Heart left ventricle (tissue), 16 donors: ENCODE data around the gene SORCS2. TPM values are rescaled to one million over a fixed set of nuclear protein-coding genes. Genes with fewer than 3 reads are reported as not detected.

Source experiments
- ATAC-seq, 4 donors: fragments of 200-7000 bp; cut with Tn5 transposase; one replicate each; pipeline ENCODE4 v1.9.1; 2020 to 2022; ENCODE audit warnings: moderate library complexity in 4 of 4, mild to moderate bottlenecking in 3 of 4, moderate number of reproducible peaks in 1 of 4
- DNase-seq, 5 donors: peaks; one replicate each; pipeline ENCODE4 v3.0.0-alpha.2; 2020
- H3K27ac ChIP-seq, 12 donors: fragments of 200-600 bp; sonication (generic) in 4 of 12; one replicate each; pipeline versions ENCODE4 v1.5.0 to v1.8.0; 2016 to 2022; ENCODE audit warnings: mild to moderate bottlenecking in 2 of 12
- H3K27me3 ChIP-seq, 9 donors: fragments of 200-600 bp; sonication (generic) in 2 of 9; one replicate each; pipeline versions ENCODE4 v1.5.1 to v1.8.0; 2016 to 2022; ENCODE audit warnings: mild to moderate bottlenecking in 3 of 9
- H3K36me3 ChIP-seq, 9 donors: fragments of 200-600 bp; sonication (generic) in 2 of 9; one replicate each; pipeline versions ENCODE4 v1.5.0 to v1.8.0; 2018 to 2022; ENCODE audit warnings: mild to moderate bottlenecking in 2 of 9
- H3K4me1 ChIP-seq, 12 donors: fragments of 200-600 bp; sonication (generic) in 4 of 12; one replicate each; pipeline versions ENCODE4 v1.5.0 to v1.8.0; 2016 to 2022; ENCODE audit warnings: mild to moderate bottlenecking in 3 of 12
- H3K4me3 ChIP-seq, 12 donors: fragments of 200-600 bp; sonication (generic) in 4 of 12; one replicate each; pipeline versions ENCODE4 v1.5.0 to v1.8.0; 2017 to 2022; ENCODE audit warnings: mild to moderate bottlenecking in 9 of 12, moderate library complexity in 4 of 12
- H3K9me3 ChIP-seq, 12 donors: fragments of 200-600 bp; sonication (generic) in 4 of 12; one replicate each; pipeline versions ENCODE4 v1.5.0 to v1.8.0; 2016 to 2022; ENCODE audit warnings: mild to moderate bottlenecking in 1 of 12
- POLR2A ChIP-seq, 2 donors: fragments of 450-650 bp; IDR thresholded peaks; one replicate each; pipeline ENCODE4 v1.6.1; 2017; ENCODE audit warnings: antibody characterized with exemption in 2 of 2, mild to moderate bottlenecking in 2 of 2, moderate library complexity in 2 of 2
- WGBS, 4 donors: extraction: QIAGEN DNeasy Blood & Tissue Kit in 2 of 4; methylation state at CpG; one replicate each; pipeline versions ENCODE4 v1.1.5 to v1.1.7; 2013 to 2018; 5-methylcytosine and 5-hydroxymethylcytosine counted together
- intact Hi-C, 10 donors: fragments of 100-400 bp; cut with DNase I; formaldehyde crosslinking; loops; one replicate each; pipeline versions ENCODE4 v1.11.1 to v1.14.2; 2022
- polyA plus RNA-seq, 2 donors: library from polyadenylated mRNA; stranded (reverse); fragments of 200-250 nt; gene quantifications; one replicate each; pipeline ENCODE4 v1.2.3, GENCODE V29; 2013
- total RNA-seq, 9 donors: library from RNA; depleted of rRNA in 2 of 9; stranded (reverse); fragments of >200 nt in 2 of 9; fragmentation: NEBNext Ultra II Directional in 3 of 9; extraction: Animal tissue kit (Norgen Biotek cat#: 25700) in 3 of 9; gene quantifications; one replicate each; pipeline versions ENCODE4 v1.1.0 to v1.2.4, GENCODE V29; 2016 to 2023
- TF ChIP-seq, protein P1 (sequence below), 12 donors: fragments of 200-600 bp; sonication (generic) in 4 of 12; IDR thresholded peaks; one replicate each; pipeline versions ENCODE4 v1.5.0 to v1.8.0; 2018 to 2022; ENCODE audit warnings: antibody characterized with exemption in 12 of 12, mild to moderate bottlenecking in 5 of 12
- donor health status: ischemic (EF 13 %, LVEDD 7.1; RV severe dilation, severe dysfunction).
- donor health status: healthy with polysubstance abuse.
- donor health status: DM: no; HTN: yes; CAD: no.
- donor health status: DM: no; HTN: no; CAD: no.
- donor health status: ischemic (EF 25% LVEDD 6.9; RV normal size, moderate dysfunction).
- donor health status: ischemic (EF 25% LVEDD 5.7; RV mildly dilated, moderate dysfunction).
- donor health status: healthy.
- donor health status: DM: yes; HTN: yes; CAD: no.
- donor health status: ischemic (EF 35%, LVEDD 5.7; RV mildly dilated, moderate dysfunction).
- donor health status: nonischemic (EF 11% LVEDD 7.7; RV severe dilation, severe dysfunction).
- donor health status: DM: yes; HTN: yes; CAD: no.
- donor health status: PGD.
- donor health status: ischemic (EF 29% LVEDD 5.4; RV normal size, mild dysfunction).
- donor health status: nonischemic (EF 23%, LVEDD 6.1; RV moderate dilation, normal function).

Gene SORCS2
- total and polyA plus RNA-seq, 11 donors, result 0.28 to 5.5 (median 2.4) TPM

DNA sequence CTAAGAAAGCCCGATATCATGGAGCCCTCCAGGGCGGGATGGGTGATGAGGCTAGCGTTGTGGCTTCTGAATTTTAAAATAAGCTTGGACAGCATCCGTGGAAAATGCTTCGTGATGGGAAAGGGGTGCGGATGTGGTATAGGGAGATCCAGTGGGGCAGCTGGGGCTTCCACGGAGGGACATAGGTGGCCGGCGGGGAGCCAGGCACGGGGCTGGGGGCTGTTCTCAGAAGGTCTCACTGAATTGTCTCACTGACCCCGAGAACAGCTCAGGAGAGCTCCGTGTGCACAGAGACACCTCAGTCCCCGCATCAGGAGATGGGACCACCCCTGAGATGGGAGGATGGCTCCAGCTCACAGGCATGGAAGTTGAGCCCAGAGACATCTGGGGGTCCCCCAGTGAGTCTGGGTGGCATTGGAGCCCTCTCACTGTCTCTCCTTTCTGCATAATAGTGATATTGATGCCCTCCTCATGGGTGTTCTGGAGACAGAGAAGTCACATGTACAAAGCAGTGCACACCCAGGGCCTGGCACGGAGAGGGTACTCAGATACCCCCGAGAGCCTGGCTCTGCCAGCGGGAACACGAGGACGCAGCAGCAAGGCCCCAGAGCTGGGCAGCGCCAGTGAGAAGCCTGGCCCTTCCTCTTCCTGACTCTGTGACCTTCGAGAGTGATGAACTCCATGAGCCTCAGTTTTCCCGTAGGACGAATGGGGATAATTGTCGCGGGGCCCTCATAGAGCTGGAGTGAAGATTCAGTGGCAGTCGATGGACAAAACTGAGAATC lies 313.0 kb downstream of the SORCS2 start:
- no peaks in the 10 kb centered on the region for H3K36me3 ChIP-seq
- TF ChIP-seq POLR2A (IDR thresholded peaks at IDR 0.05), result no peak
- TF ChIP-seq, protein P1, sequence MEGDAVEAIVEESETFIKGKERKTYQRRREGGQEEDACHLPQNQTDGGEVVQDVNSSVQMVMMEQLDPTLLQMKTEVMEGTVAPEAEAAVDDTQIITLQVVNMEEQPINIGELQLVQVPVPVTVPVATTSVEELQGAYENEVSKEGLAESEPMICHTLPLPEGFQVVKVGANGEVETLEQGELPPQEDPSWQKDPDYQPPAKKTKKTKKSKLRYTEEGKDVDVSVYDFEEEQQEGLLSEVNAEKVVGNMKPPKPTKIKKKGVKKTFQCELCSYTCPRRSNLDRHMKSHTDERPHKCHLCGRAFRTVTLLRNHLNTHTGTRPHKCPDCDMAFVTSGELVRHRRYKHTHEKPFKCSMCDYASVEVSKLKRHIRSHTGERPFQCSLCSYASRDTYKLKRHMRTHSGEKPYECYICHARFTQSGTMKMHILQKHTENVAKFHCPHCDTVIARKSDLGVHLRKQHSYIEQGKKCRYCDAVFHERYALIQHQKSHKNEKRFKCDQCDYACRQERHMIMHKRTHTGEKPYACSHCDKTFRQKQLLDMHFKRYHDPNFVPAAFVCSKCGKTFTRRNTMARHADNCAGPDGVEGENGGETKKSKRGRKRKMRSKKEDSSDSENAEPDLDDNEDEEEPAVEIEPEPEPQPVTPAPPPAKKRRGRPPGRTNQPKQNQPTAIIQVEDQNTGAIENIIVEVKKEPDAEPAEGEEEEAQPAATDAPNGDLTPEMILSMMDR (IDR thresholded peaks at IDR 0.05), result no peak
- H3K4me3 ChIP-seq, result no peak overlapping the region
- no peaks in the 10 kb centered on the region for H3K4me1 ChIP-seq
- ATAC-seq (peak in 1 of 4 donors; percentile 21), DNase-seq (no peak)
- H3K9me3 ChIP-seq, result no peaks in the 10 kb centered on the region
- intact Hi-C loops, result no loop called here
- no peak overlapping the region for H3K27ac ChIP-seq
- peaks cover 0 to 4% (median 0%) of the 10 kb centered on the region in 9 donors for H3K27me3 ChIP-seq
- WGBS, 4 donors, result 89 to 94% (median 93%) methylated on average over 24 to 25 of the region's 25 CpGs

DNA sequence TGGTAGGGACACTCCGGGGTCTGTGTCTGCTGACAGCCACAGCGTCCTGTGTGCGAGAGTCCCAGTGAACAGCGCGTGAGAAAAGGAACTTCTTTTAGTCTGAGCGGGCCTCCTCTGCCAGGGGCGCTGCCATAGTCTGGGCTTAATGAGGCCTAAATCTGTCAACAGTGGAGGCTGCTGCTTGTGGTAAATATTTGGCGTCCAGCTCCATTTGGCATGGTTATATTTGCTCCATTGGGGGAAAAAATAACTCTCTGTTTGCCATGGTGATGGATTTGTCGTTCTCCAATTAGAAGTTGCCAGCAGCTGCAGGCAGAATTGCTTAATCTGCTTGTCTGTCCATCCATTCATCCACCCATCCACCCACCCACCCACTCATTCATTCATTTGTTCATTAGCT lies 313.8 kb downstream of the SORCS2 start:
- TF ChIP-seq POLR2A (IDR thresholded peaks at IDR 0.05), result no peak
- TF ChIP-seq, protein P1 (IDR thresholded peaks at IDR 0.05), result no peak
- ATAC-seq, result no peak
- H3K9me3 ChIP-seq, result no peaks in the 10 kb centered on the region
- H3K27ac ChIP-seq, result no peak overlapping the region
- intact Hi-C loops, result no loop called here
- WGBS, 4 donors, result 90 to 94% (median 92%) methylated on average over 8 to 9 of the region's 9 CpGs
- H3K4me1 ChIP-seq, result no peaks in the 10 kb centered on the region
- no peak overlapping the region for H3K4me3 ChIP-seq
- DNase-seq, result no peak
- H3K36me3 ChIP-seq, result no peaks in the 10 kb centered on the region
- H3K27me3 ChIP-seq, result peaks cover 0 to 4% (median 0%) of the 10 kb centered on the region in 9 donors

DNA sequence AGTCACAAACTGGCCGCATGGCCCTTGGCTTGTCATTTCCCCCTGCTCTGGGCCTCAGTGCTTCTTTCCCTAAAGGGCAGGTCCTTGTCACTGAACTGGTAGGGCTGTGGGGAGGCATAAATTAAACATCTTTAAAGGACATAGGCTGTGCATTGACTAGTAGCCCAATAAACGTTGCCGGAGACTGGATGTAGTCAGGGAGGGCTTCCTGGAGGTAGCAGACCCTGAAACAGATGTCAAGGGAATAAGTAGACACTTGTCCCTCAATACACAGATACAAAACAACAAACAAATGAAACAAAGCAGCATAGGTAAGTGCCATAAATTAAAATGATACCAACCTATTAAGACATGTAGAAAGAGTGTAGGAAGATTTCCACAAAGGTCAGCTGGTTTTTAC lies 314.2 kb downstream of the SORCS2 start:
- 87 to 90% (median 89%) methylated on average over 3 of the region's 3 CpGs for WGBS, 4 donors
- Histone ChIP-seq H3K27ac (no peak overlapping the region), H3K27me3 (peaks cover 0 to 4% (median 0%) of the 10 kb centered on the region in 9 donors), H3K4me1 (no peaks in the 10 kb centered on the region), H3K4me3 (no peak overlapping the region), H3K9me3 (no peaks in the 10 kb centered on the region), H3K36me3 (no peaks in the 10 kb centered on the region)
- TF ChIP-seq, protein P1 (IDR thresholded peaks at IDR 0.05), result no peak
- no peak for TF ChIP-seq POLR2A (IDR thresholded peaks at IDR 0.05)
- DNase-seq (no peak), ATAC-seq (no peak)
- intact Hi-C loops, result no loop called here

DNA sequence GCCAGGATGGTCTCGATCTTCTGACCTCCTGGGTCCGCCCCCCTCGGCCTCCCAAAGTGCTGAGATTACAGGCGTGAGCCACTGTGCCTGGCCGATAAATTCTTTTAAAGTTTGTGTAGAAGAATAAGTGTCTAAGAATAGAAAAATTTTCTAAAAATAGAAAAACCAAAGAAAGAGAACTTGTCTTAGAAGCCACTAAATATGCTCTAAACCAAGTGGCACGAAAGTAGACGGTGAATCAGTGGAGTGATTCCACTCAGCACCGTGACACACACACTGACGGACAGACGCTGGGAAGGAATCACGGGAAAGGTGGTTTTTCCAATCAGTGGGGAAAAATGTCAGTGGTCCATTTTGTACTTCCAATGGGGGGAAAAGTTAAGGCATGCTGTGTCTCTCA lies 315.0 kb downstream of the SORCS2 start:
- H3K4me1 ChIP-seq, result no peaks in the 10 kb centered on the region
- no peak for ATAC-seq
- H3K27me3 ChIP-seq, result peaks cover 0 to 4% (median 0%) of the 10 kb centered on the region in 9 donors
- H3K36me3 ChIP-seq, result no peaks in the 10 kb centered on the region
- H3K4me3 ChIP-seq, result no peak overlapping the region
- intact Hi-C loops, result no loop called here
- DNase-seq, result no peak
- H3K9me3 ChIP-seq, result no peaks in the 10 kb centered on the region
- H3K27ac ChIP-seq, result no peak overlapping the region
- 64 to 69% (median 66%) methylated on average over 11 of the region's 11 CpGs for WGBS, 4 donors
- TF ChIP-seq POLR2A (IDR thresholded peaks at IDR 0.05), result no peak
- TF ChIP-seq, protein P1 (IDR thresholded peaks at IDR 0.05), result no peak
